Measurements from ENCODE around the gene STIM2.

The STIM2 gene

GRCh38 chr4:26896636-26897035 lies 36.0 kb downstream of the STIM2 start:
- in situ Hi-C loops (cut with MboI; ENCODE audit: low sequenced_read_pairs), result no loop called here

DNA sequence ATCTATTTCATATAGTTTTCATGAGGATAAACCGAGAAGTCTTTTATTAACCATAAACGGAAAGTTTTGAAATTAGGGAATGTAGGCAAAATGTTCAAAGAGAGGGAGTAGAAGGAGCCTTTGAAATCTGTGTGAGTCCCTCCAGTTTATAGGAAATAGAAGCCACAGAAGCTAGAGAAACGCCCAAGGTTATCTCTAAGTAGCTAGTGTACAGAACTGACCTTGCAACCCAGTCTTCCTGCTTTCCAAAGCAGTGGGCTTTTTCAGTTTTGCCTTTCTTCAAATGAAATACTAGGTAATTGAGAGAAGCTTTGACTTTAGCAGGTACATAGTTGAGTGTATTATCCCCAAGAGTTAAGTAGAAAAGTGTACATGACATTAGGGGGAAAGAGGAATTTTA lies 39.4 kb downstream of the STIM2 start:
- in situ Hi-C loops (cut with MboI; ENCODE audit: low sequenced_read_pairs), result no loop called here

GRCh38 chr4:26900765-26901164 lies 40.1 kb downstream of the STIM2 start:
- in situ Hi-C loops (cut with MboI; ENCODE audit: low sequenced_read_pairs), result no loop called here

DNA sequence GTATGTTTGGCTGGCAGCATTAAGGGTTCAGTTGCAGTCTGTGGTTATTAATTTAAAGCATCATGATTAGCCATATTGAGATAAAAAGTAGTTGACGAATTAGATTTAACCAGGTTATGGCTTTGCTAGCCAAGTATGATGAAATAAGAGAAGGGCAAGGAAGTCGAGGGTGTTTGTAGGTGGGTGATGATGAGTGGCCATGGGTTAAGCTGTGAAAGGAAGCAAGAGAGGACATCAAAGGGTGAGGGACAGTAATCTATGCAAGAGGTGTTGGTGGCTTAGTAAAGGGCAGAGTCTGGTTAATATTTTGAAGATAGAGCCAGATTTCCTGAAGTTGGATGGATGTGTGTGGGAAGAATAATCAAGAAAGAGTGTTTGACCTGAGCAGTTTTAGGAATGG lies 44.5 kb downstream of the STIM2 start:
- in situ Hi-C loops (cut with MboI; ENCODE audit: low sequenced_read_pairs), result no loop called here

DNA sequence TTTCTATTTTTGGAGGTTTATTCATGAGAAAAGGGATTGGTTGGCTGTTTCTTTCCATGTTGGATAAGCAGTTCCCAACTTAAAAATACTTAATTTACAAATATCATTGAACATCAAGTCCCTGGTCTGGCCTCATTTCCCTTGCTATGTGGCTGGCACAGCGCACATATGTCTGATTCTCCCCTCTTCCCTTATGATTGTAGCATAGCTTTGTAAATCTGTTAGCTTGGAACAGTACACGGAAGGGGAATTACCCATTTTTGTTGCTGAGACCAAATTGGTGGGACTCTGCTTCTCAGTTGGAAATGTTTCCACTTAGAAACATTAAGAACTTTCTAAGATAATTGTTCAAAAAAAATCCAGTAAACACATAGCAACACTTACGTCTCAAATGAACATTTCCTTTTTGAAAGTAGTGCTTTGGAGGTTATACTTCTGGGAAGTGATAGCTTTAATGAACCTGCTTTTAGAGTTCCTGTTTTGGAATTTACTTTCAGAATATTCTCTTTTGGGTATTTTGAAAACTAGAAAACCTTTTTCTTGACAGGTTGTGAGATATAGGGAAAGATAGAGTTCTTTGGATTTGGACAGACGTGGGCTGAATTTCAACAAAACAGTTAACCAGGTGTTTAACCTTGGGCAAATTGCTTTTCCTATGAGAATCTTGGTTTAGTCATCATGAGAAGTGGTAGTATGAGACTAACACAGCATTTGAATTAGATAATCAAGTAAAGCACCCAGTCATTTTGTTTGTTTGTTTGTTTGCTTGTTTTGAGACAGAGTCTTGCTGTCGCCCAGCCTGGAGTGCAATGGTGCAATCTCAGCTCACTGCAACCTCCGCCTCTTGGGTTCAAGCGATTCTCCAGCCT lies 47.3 kb downstream of the STIM2 start:
- in situ Hi-C loops (cut with MboI; ENCODE audit: low sequenced_read_pairs), result no loop called here

DNA sequence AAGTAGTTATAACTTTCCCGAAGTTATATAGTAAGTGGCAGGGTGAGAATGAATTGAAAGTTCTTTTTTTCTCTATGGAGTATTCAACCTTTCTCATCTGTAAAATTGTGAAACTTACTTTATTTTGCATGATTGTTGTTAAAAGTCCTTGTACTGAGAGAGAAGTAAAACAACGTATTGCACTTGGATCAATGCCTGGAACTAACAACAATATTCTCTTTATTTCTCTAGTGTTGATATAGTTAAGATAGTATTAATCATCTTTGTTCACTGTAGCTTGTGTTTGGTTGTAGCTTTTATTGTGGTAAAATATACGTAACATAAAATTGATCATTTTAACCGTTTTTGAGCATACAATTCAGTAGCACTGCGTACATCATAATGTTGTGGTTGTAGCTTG lies 48.7 kb downstream of the STIM2 start:
- in situ Hi-C loops (cut with MboI; ENCODE audit: low sequenced_read_pairs), result no loop called here

DNA sequence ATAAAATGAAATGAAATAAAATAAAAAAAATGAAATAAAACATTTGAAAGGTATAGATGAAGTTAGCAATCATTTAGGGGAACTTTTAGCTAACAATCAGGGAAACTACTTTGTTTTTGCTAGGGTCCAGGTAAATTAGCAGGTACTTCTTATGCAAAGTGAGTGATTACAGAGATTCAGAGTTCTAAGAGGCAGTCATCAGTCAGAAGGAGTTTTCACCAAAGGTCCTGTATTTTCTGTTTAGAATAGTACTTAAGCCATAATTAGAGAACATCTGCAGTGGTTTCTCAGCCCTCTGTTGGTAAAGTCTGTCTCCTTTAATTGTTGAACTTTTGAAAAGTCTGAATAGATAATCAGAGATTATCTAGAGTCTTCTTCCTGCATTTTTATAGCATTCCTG lies 50.6 kb downstream of the STIM2 start:
- in situ Hi-C loops (cut with MboI; ENCODE audit: low sequenced_read_pairs), result no loop called here

DNA sequence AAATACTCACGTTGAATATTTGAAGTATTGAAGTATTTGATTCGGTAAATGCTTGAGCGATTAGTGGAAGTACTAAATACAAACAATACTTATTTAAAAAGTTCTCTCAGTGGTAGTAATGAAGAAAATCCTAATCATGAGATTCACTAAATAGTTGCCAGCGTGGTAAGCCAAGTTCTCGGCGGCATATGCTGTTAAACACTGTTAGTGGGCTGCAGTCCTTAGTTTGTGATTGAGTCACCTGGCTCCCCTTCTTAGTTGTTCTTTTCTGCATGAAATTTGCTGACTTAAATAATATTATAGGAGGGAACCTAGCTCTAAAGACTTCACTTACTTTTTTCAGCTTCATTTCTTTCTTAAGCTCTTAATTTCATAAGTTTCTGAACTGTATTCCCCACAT lies 51.4 kb downstream of the STIM2 start:
- in situ Hi-C loops (cut with MboI; ENCODE audit: low sequenced_read_pairs), result no loop called here

DNA sequence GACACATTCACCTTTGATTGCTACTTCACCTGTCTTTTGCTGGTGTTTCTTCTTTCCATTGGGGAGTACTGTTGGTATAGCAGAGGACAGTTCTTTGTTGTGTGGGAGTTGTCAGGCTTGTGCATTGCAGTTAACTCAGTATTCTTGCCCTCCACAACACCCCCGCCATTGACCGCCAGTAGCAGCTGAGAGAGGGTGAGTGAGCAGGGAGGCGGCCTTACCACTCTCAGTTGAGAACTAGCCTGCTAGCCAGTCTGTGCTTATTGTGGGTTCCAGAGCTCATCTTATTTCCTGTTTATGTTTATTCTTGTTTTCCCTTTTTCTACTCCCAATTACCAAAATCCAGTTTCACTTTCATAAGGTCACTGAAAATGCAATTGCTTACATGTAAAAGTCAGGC lies 52.2 kb downstream of the STIM2 start:
- in situ Hi-C loops (cut with MboI; ENCODE audit: low sequenced_read_pairs), result no loop called here

DNA sequence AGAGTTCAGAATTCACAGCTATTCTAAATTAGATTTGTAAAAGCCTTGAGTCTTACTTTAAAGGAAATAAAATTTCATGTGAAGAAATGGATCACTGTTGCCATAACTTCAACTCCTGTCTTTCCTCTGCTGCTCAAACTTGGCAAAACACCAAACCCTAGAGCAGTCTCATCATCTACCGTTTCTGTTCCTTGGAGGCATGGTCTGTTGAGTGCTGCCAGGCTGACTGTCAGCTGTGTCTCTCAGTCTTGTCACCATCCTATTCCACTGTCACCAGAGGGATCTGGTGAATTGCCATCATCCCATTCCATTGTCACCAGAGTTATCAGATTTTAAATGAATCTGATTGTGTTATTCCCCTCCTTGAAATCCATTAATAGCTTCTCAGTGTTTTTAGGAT lies 55.6 kb downstream of the STIM2 start:
- in situ Hi-C loops (cut with MboI; ENCODE audit: low sequenced_read_pairs), result no loop called here

- in situ Hi-C loops (cut with MboI; ENCODE audit: low sequenced_read_pairs), result no loop called here
Observed at GRCh38 chr4:26930964-26931363, 70.3 kb downstream of the STIM2 start.

DNA sequence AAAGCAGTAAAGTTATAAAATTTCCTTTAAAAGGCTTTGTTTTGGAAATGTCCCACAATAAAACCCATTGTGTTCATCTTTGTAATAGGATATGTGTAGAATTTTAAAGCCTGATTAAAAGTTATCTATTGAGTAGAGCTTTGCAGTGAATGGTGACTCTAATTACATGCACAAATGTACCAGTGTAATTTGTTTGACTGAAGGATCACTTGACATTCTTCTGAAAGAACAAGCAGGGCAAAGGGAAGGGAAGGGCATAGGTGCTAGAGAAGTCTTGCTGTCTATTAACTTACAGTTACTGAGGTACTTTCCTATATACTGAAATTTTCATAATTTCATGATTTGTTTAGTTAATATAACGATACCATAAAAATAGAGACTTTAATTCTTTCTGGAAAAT lies 70.8 kb downstream of the STIM2 start:
- in situ Hi-C loops (cut with MboI; ENCODE audit: low sequenced_read_pairs), result no loop called here

GRCh38 chr4:26931966-26932365 lies 71.3 kb downstream of the STIM2 start:
- in situ Hi-C loops (cut with MboI; ENCODE audit: low sequenced_read_pairs), result no loop called here

DNA sequence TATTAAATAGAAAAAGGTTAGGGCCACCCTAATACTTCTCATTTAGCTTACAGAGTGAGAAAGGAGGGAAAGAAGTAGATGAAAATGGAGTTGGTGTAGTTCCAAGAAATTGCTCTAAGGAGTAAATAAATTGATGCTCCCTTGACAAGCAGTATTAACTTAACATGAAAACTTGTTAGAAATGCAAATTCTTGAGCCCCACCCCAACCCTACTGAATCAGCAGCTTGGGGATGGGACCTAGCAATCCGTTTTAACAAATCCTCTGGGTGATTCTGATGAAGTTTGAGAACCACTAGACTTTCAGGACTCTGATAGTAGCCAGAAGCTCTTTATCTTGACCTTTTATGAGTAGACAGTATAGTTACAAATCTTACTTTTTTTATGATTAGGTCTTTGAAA lies 74.8 kb downstream of the STIM2 start:
- in situ Hi-C loops (cut with MboI; ENCODE audit: low sequenced_read_pairs), result no loop called here

- in situ Hi-C loops (cut with MboI; ENCODE audit: low sequenced_read_pairs), result no loop called here
Observed at GRCh38 chr4:26936284-26937065, 75.8 kb downstream of the STIM2 start.

DNA sequence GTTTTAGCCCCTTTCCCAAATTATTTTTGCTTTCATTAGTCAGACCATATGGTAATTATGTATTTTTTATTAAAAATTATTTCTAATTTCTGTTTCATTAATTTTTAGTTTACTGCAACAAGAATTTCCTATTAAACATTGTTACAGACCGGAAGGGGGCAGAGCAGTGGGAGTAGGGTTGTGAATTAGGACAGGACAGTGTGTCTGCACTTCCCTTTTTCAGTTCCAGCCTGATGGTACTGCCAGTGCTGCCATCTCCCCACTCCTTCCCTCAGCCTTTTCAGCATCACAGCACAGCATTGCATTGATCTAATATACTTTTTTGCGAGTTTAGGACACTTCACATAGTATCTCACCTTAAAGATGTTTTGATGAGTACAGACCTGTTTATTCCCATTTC lies 76.5 kb downstream of the STIM2 start:
- in situ Hi-C loops (cut with MboI; ENCODE audit: low sequenced_read_pairs), result no loop called here

DNA sequence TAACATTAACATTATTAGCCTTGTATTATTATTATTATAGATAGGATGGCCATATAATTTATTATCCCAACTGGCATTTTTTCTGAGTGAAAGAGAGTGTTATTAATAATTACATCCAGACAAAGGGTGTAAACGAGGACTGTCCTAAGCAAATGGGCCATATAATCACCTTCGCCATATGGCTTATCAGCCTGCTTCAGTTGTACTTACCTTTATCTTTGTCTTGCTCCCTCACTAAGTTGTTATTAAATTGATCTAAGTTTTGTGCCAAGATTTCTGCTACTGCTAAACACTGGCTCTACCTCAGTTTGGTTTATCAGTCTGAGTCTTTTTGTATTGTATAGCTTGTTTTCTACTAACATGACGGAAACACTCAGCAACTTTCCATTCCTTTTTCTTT lies 76.9 kb downstream of the STIM2 start:
- in situ Hi-C loops (cut with MboI; ENCODE audit: low sequenced_read_pairs), result no loop called here

DNA sequence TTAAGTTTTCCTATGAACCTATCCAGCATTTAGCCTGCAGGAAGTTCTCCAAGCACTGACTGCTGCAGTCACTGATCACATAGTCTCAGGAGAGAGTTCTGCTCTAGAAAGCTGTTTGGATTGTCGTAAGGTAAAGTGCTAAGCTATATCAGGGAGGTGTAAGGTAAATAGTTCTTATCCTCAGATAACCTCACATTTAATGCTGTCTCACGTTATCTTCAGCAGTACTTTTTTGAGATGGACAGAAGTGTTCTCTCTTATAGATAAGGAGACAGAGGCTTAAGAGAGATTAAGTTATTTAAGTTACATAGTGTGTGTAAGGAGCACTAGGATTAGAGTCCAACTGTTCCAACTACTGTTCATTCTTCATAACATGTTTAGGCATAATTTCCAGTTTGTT lies 77.9 kb downstream of the STIM2 start:
- in situ Hi-C loops (cut with MboI; ENCODE audit: low sequenced_read_pairs), result no loop called here

GRCh38 chr4:26941951-26942350 lies 81.3 kb downstream of the STIM2 start:
- in situ Hi-C loops (cut with MboI; ENCODE audit: low sequenced_read_pairs), result no loop called here

DNA sequence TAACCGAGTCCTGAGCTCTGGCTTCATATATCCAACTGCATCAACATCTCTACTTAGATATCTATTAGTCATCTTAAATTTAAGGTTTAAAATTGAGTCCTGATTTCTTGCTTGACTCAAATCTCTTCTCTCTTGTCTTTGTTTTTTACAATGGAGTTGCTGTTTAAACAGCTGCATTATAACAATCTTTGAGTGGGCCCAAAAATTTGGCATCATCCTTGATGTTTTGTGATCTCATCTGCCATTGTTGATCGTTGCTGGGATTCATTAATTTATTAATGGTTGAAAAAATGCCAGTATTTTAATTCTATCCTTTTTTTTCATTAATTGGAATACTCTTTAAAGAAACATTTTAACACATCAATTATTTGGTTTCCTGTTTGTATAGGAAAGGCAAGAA lies 82.2 kb downstream of the STIM2 start:
- in situ Hi-C loops (cut with MboI; ENCODE audit: low sequenced_read_pairs), result no loop called here

GRCh38 chr4:26943391-26943790 lies 82.8 kb downstream of the STIM2 start:
- in situ Hi-C loops (cut with MboI; ENCODE audit: low sequenced_read_pairs), result no loop called here

DNA sequence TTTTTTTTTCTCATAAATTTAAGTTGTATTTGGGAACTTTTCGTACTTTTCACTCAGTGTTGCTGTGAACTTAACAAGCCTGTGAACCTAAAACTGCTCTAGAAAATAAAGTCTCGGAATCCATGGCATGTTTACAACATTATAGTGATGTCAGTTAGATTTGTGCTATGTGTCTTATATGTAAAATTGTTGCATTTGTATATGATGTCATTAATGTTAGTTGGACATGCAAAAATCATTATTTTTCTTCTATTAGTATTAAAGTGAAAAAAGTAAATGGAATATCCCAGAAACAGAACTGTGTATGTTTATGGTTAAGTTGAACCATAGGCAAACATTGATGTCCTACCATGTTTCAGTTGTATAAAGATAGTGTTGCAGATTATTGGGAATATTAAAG lies 85.2 kb downstream of the STIM2 start:
- in situ Hi-C loops (cut with MboI; ENCODE audit: low sequenced_read_pairs), result no loop called here

Measured in HL-60/S4 treated with phorbol 12-myristate 13-acetate at 8.2 ng/mL for 4 days and 3 days (cell line).